Activated T-cell treated with anti-CD3 and anti-CD28 coated beads, Interleukin-2, amount 50 U/mL, for 72 hours (primary cell): Measurements from ENCODE around the gene MRPS27. TPM values are rescaled to one million over a fixed set of nuclear protein-coding genes. Genes with fewer than 3 reads are reported as not detected.

Source experiments
- ATAC-seq, 2 donors: fragments of 150-1000 bp; cut with Tn5 transposase; replicated peaks in 1 of 2; 2 replicates each; pipeline ENCODE4 v1.10.0; 2021; ENCODE audit warnings: moderate library complexity in 2 of 2, mild to moderate bottlenecking in 1 of 2
- DNase-seq, 2 donors: peaks; one replicate each; pipeline ENCODE4 v3.0.0; 2021 to 2022; ENCODE audit warnings: mixed read lengths in 1 of 2
- H3K27ac Mint-ChIP-seq: one replicate; pipeline ENCODE4 v1.8.0; 2022; ENCODE audit warnings: mild to moderate bottlenecking, moderate library complexity, mixed read lengths
- H3K27me3 Mint-ChIP-seq: one replicate; pipeline ENCODE4 v1.8.0; 2022; ENCODE audit warnings: low read depth, mixed read lengths
- H3K36me3 Mint-ChIP-seq, 2 donors: one replicate each; pipeline ENCODE4 v1.8.0; 2022; ENCODE audit warnings: mixed read lengths in 2 of 2, mild to moderate bottlenecking in 1 of 2; ENCODE audit not compliant: insufficient read depth in 2 of 2
- H3K4me1 Mint-ChIP-seq: one replicate; pipeline ENCODE4 v1.8.0; 2022; ENCODE audit warnings: low read depth, mixed read lengths
- H3K4me3 Mint-ChIP-seq, 2 donors: one replicate each; pipeline ENCODE4 v1.8.0; 2022; ENCODE audit warnings: mild to moderate bottlenecking in 2 of 2, mixed read lengths in 2 of 2, moderate library complexity in 2 of 2
- H3K9me3 Mint-ChIP-seq, 2 donors: one replicate each; pipeline ENCODE4 v1.8.0; 2022; ENCODE audit warnings: mixed read lengths in 2 of 2
- total RNA-seq, 2 donors: library from RNA; stranded (reverse); gene quantifications; one replicate each; pipeline ENCODE4 v1.2.3, GENCODE V29; 2022

The MRPS27 gene
- total RNA-seq, 2 donors from 2014 or later, result 80.5 to 83.7 TPM

GRCh38 chr5:72205431-72206009 lies 114.5 kb downstream of the MRPS27 start:
- Mint-ChIP-seq H3K36me3 (peaks cover 0 to 5% of the 10 kb centered on the region in 2 donors), H3K9me3 (no peaks in the 10 kb centered on the region), H3K27me3 (no peaks in the 10 kb centered on the region), H3K27ac (no peak overlapping the region), H3K4me3 (no peak overlapping the region), H3K4me1 (peaks cover 27% of the 10 kb centered on the region)
- ATAC-seq (no peak), DNase-seq (no peak)

GRCh38 chr5:72204946-72205345 lies 115.1 kb downstream of the MRPS27 start:
- Mint-ChIP-seq H3K4me3 (no peak overlapping the region), H3K27me3 (no peaks in the 10 kb centered on the region), H3K4me1 (peaks cover 27% of the 10 kb centered on the region), H3K27ac (no peak overlapping the region), H3K36me3 (peaks cover 0 to 5% of the 10 kb centered on the region in 2 donors), H3K9me3 (no peaks in the 10 kb centered on the region)
- peak in 1 of 2 donors; percentile 26 for ATAC-seq
- DNase-seq, result no peak

GRCh38 chr5:72203251-72203845 lies 116.7 kb downstream of the MRPS27 start:
- Mint-ChIP-seq H3K36me3 (peaks cover 0 to 5% of the 10 kb centered on the region in 2 donors), H3K9me3 (peaks cover 0 to 3% of the 10 kb centered on the region in 2 donors), H3K27ac (no peak overlapping the region), H3K27me3 (peaks cover 5% of the 10 kb centered on the region), H3K4me3 (no peak overlapping the region), H3K4me1 (peaks cover 22% of the 10 kb centered on the region)
- no peak for DNase-seq
- no peak for ATAC-seq

- peaks cover 0 to 7% of the 10 kb centered on the region in 2 donors for H3K36me3 Mint-ChIP-seq
- H3K27ac Mint-ChIP-seq, result no peak overlapping the region
- peaks cover 0 to 3% of the 10 kb centered on the region in 2 donors for H3K9me3 Mint-ChIP-seq
- no peak for DNase-seq
- H3K4me3 Mint-ChIP-seq, result no peak overlapping the region
- ATAC-seq, result no peak
- H3K4me1 Mint-ChIP-seq, result peaks cover 15% of the 10 kb centered on the region
- peaks cover 14% of the 10 kb centered on the region for H3K27me3 Mint-ChIP-seq
Observed at GRCh38 chr5:72202331-72202825, 117.7 kb downstream of the MRPS27 start.

GRCh38 chr5:72199681-72200080 lies 120.4 kb downstream of the MRPS27 start:
- Mint-ChIP-seq H3K27ac (no peak overlapping the region), H3K4me3 (no peak overlapping the region), H3K36me3 (peaks cover 7 to 12% of the 10 kb centered on the region in 2 donors), H3K9me3 (peaks cover 6 to 9% of the 10 kb centered on the region in 2 donors), H3K4me1 (peaks cover 11% of the 10 kb centered on the region), H3K27me3 (peaks cover 40% of the 10 kb centered on the region)
- ATAC-seq (no peak), DNase-seq (no peak)

- peaks cover 12% of the 10 kb centered on the region for H3K4me1 Mint-ChIP-seq
- peaks cover 6 to 9% of the 10 kb centered on the region in 2 donors for H3K9me3 Mint-ChIP-seq
- ATAC-seq (peak in 1 of 2 donors; percentile 62), DNase-seq (peak in 1 of 2 donors; percentile 11)
- H3K27me3 Mint-ChIP-seq, result peaks cover 59% of the 10 kb centered on the region
- peaks cover 7 to 12% of the 10 kb centered on the region in 2 donors for H3K36me3 Mint-ChIP-seq
- H3K27ac Mint-ChIP-seq, result no peak overlapping the region
- H3K4me3 Mint-ChIP-seq, result no peak overlapping the region
Observed at GRCh38 chr5:72197393-72197792, 122.6 kb downstream of the MRPS27 start.

GRCh38 chr5:72195581-72195980 lies 124.5 kb downstream of the MRPS27 start:
- Mint-ChIP-seq H3K4me1 (peaks cover 12% of the 10 kb centered on the region), H3K9me3 (peaks cover 6 to 9% of the 10 kb centered on the region in 2 donors), H3K4me3 (peak overlapping the region in 1 of 2 donors; percentile 67), H3K27ac (no peak overlapping the region), H3K27me3 (peaks cover 77% of the 10 kb centered on the region), H3K36me3 (peaks cover 7 to 12% of the 10 kb centered on the region in 2 donors)
- ATAC-seq (no peak), DNase-seq (no peak)

GRCh38 chr5:72194846-72195245 lies 125.2 kb downstream of the MRPS27 start:
- Mint-ChIP-seq H3K4me1 (peaks cover 12% of the 10 kb centered on the region), H3K27ac (peak overlapping the region; percentile 23), H3K4me3 (peak overlapping the region; percentile 42 to 67), H3K36me3 (peaks cover 7 to 13% of the 10 kb centered on the region in 2 donors), H3K27me3 (peaks cover 82% of the 10 kb centered on the region), H3K9me3 (peaks cover 6 to 9% of the 10 kb centered on the region in 2 donors)
- DNase-seq (peak; percentile 58 to 71), ATAC-seq (peak; percentile 76 to 78)

- peaks cover 12% of the 10 kb centered on the region for H3K4me1 Mint-ChIP-seq
- H3K9me3 Mint-ChIP-seq, result peaks cover 6 to 7% of the 10 kb centered on the region in 2 donors
- peaks cover 75% of the 10 kb centered on the region for H3K27me3 Mint-ChIP-seq
- DNase-seq, result no peak
- no peak for ATAC-seq
- no peak overlapping the region for H3K4me3 Mint-ChIP-seq
- peaks cover 7 to 11% of the 10 kb centered on the region in 2 donors for H3K36me3 Mint-ChIP-seq
- no peak overlapping the region for H3K27ac Mint-ChIP-seq
Observed at GRCh38 chr5:72191404-72191803, 128.6 kb downstream of the MRPS27 start.

- no peaks in the 10 kb centered on the region for H3K9me3 Mint-ChIP-seq
- no peak for ATAC-seq
- H3K27me3 Mint-ChIP-seq, result peaks cover 74% of the 10 kb centered on the region
Observed at GRCh38 chr5:72189146-72189545, 130.9 kb downstream of the MRPS27 start.

GRCh38 chr5:72188166-72188565 lies 131.9 kb downstream of the MRPS27 start:
- peaks cover 72% of the 10 kb centered on the region for H3K27me3 Mint-ChIP-seq
- H3K4me1 Mint-ChIP-seq, result no peaks in the 10 kb centered on the region
- no peaks in the 10 kb centered on the region for H3K9me3 Mint-ChIP-seq
- H3K4me3 Mint-ChIP-seq, result no peak overlapping the region
- no peak for DNase-seq
- H3K36me3 Mint-ChIP-seq, result peaks cover 0 to 2% of the 10 kb centered on the region in 2 donors
- no peak overlapping the region for H3K27ac Mint-ChIP-seq
- no peak for ATAC-seq

More at GRCh38 chr5:72189146-72189545, 130.9 kb downstream of the MRPS27 start:
- no peak overlapping the region for H3K4me3 Mint-ChIP-seq
- DNase-seq, result no peak
- H3K36me3 Mint-ChIP-seq, result peaks cover 0 to 2% of the 10 kb centered on the region in 2 donors
- no peaks in the 10 kb centered on the region for H3K4me1 Mint-ChIP-seq
- no peak overlapping the region for H3K27ac Mint-ChIP-seq

GRCh38 chr5:72187388-72188075 lies 132.5 kb downstream of the MRPS27 start:
- H3K4me1 Mint-ChIP-seq, result no peaks in the 10 kb centered on the region
- DNase-seq, result peak in 1 of 2 donors; percentile 8
- H3K9me3 Mint-ChIP-seq, result no peaks in the 10 kb centered on the region
- no peak overlapping the region for H3K4me3 Mint-ChIP-seq
- H3K27me3 Mint-ChIP-seq, result peaks cover 72% of the 10 kb centered on the region
- ATAC-seq, result peak; percentile 80 to 82
- peaks cover 0 to 2% of the 10 kb centered on the region in 2 donors for H3K36me3 Mint-ChIP-seq
- H3K27ac Mint-ChIP-seq, result no peak overlapping the region
